GM12874 (cell line): Measurements from ENCODE around the gene MATN4.

Source experiments
- TF ChIP-seq, protein P1 (sequence below): IDR thresholded peaks from 2 replicates; pipeline ENCODE4 v1.5.1; 2011; ENCODE audit warnings: low read depth, mild to moderate bottlenecking, control low read depth, low read length, moderate library complexity; ENCODE audit not compliant: insufficient read depth

The MATN4 gene

GRCh38 chr20:45309075-45309474 lies 976 bp upstream of the MATN4 start:
- TF ChIP-seq, protein P1, sequence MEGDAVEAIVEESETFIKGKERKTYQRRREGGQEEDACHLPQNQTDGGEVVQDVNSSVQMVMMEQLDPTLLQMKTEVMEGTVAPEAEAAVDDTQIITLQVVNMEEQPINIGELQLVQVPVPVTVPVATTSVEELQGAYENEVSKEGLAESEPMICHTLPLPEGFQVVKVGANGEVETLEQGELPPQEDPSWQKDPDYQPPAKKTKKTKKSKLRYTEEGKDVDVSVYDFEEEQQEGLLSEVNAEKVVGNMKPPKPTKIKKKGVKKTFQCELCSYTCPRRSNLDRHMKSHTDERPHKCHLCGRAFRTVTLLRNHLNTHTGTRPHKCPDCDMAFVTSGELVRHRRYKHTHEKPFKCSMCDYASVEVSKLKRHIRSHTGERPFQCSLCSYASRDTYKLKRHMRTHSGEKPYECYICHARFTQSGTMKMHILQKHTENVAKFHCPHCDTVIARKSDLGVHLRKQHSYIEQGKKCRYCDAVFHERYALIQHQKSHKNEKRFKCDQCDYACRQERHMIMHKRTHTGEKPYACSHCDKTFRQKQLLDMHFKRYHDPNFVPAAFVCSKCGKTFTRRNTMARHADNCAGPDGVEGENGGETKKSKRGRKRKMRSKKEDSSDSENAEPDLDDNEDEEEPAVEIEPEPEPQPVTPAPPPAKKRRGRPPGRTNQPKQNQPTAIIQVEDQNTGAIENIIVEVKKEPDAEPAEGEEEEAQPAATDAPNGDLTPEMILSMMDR = no peak

- TF ChIP-seq, protein P1 = no peak
These were observed 941 bp downstream of the MATN4 start for GRCh38 chr20:45307076-45307640.

DNA sequence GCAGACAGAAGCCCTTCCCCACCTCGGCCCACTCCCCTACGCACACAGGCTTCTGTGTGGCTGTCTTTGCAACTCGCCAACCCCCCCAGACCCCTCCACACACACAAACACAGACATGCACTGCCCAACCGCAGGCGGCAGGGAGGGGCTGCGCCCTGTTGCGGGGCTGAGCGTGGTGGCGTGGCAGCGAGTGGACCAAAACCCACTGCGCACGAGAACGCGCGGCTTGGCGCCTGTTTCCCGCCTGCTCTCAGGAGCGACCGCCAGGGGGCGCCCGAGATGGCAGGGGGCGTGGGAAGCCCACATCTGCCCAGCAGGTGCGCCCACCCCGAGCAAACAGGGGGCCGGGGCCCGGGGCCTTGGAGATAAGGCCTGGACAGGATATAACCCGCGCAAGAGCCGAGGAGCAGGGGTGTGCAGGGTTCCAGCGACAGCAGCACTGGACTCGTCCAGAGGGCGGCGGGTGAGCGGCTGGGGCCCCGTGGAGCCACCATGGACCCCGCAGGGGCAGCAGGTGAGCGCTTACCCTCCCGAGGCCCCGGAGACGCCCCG lies 1.6 kb downstream of the MATN4 start, which contains the start of gene RBPJL:
Gene RBPJL, plus strand, starts transcription at position 410 of the 552 bp plus-strand sequence. Its CDS starts 83 bp downstream, at position 493.
- TF ChIP-seq, protein P1 = peak; percentile 93

- TF ChIP-seq, protein P1 = no peak
These were observed 2.8 kb downstream of the MATN4 start for GRCh38 chr20:45305262-45305661.

GRCh38 chr20:45304464-45304999 lies 3.6 kb downstream of the MATN4 start:
- TF ChIP-seq, protein P1 = no peak

DNA sequence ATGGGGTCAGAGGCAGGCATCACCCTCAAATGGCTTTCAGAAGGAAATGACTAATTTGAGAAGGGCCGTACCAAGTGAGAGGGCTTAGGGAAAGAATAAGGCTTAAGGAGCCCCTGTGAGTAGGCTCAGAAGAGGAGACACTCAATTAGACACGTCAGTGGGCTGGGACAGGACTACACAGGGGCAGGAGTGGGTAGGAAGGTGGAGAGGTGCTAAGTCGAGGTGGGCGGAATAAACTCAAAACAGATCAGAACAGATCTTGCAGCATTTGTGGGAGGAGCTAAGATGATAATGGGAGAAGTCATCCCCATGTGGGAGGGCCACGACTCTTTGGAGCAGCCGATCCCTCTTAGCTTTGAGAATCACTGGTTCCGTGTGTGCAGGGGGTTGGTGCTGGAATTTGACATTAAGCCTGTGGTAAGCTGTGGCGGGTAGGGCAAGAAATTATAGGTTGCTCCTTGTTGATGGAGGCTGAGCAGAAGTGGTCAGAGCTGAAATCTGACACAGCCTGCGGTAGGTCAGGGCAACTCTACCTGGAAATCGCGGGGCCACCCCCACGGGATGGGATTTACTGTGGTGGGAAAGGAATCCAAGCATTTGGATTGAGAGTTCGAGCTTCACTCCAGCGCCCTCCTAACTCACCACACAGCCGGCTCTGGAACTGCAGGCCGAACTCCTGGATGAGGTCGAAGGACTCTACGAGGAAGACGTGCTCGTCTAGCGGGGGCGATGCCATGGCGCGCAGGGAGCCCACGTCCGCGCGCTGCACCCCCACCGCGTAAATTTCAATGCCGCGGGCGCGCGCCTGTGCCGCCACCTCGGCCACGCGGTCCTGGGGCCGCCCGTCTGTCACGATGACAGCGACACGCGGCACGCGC lies 4.3 kb downstream of the MATN4 start:
- TF ChIP-seq, protein P1 = no peak

DNA sequence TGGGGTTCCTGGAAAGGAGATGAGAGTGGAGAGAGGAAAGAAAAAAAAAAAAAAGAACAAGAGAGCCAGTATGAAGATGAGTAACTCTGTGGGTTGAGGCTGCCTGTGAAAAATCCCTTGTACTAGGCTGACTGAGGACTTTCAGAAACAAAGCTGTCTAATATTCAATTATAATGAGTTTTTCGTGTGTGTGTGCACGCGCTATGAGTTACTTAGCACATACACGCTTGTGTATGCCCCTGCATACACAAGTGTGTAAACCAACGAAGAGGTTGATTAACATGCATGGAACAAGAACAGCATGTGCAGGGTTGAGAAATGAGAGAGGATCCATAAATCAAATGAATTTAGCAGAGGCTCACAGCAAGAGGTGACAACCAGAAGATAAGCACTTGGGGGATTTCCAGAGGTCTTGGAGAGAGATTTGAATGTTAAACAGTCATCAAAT lies 6.3 kb downstream of the MATN4 start:
- TF ChIP-seq, protein P1 = no peak
